HepG2 (cell line): Measurements from ENCODE around the gene CCL17. TPM values are rescaled to one million over a fixed set of nuclear protein-coding genes. Genes with fewer than 3 reads are reported as not detected.
A peak's percentile ranks its signal among the peaks of the same experiment; 100 is the strongest.

Experiments used
- ATAC-seq: fragments of 200-7000 bp; cut with Tn5 transposase; 3 replicates; pipeline ENCODE4 v1.9.1; 2020; ENCODE audit warnings: mild to moderate bottlenecking, moderate library complexity
- BruUV-seq: library from RNA; stranded (reverse); fragments of 400-500 nt; replicated peaks from 2 replicates; lab custom pipeline; 2021; lab: Mats Ljungman, UMichigan
- CTCF ChIA-PET: fragments of 300-600 bp; formaldehyde crosslinking; extraction: SDS; loops from one replicate; lab custom pipeline; 2021; ENCODE audit warnings: low total read pairs, inconsistent platforms, low intra/inter-chr PET ratio; lab: Yijun Ruan, JAX
- POLR2A ChIA-PET: fragments of 350-600 bp; sonication (Branson Sonifier 250); formaldehyde crosslinking; loops from one replicate; lab custom pipeline; 2020; ENCODE audit warnings: antibody characterized with exemption, inconsistent platforms; lab: Yijun Ruan, JAX
- DNase-seq: peaks from one replicate; pipeline ENCODE4 v3.0.0-alpha.2; 2015; ENCODE audit warnings: low spot score
- FAIRE-seq: peaks from 3 replicates; lab custom pipeline; 2011; peaks lifted over from hg19 to GRCh38; lab: Jason Lieb, UNC
- H2AFZ ChIP-seq: one replicate; pipeline ENCODE4 v1.6.1; 2011; ENCODE audit warnings: low read length, inconsistent platforms
- H3K27ac ChIP-seq: fragments of 300-600 bp; 3 replicates; pipeline ENCODE4 v1.8.0; 2011; ENCODE audit warnings: mixed run types, mild to moderate bottlenecking, mixed read lengths, low read length, inconsistent platforms; ENCODE audit not compliant: insufficient read depth; ENCODE audit errors: extremely low read length
- H3K27me3 ChIP-seq, 2 experiments: fragments of 200-600 bp in 1 of 2; 2 replicates in 1 of 2; 3 replicates in 1 of 2; pipeline versions ENCODE4 v1.6.0 to v1.8.0; 2011; ENCODE audit warnings: low read length in 2 of 2, mild to moderate bottlenecking in 2 of 2, moderate library complexity in 2 of 2, inconsistent platforms in 1 of 2; ENCODE audit not compliant: insufficient read depth in 2 of 2, control insufficient read depth in 1 of 2
- H3K36me3 ChIP-seq, 2 experiments: fragments of 200-600 bp in 1 of 2; replicated peaks in 1 of 2; 2 replicates in 1 of 2; 3 replicates in 1 of 2; pipeline versions ENCODE4 v1.5.1 to v1.8.0; 2011; ENCODE audit warnings: low read length in 2 of 2, inconsistent platforms in 1 of 2; ENCODE audit not compliant: insufficient read depth in 2 of 2, control insufficient read depth in 1 of 2
- H3K4me1 ChIP-seq: 2 replicates; pipeline ENCODE4 v1.5.1; 2012; ENCODE audit warnings: low read length, inconsistent platforms; ENCODE audit not compliant: insufficient read depth
- H3K4me2 ChIP-seq: 2 replicates; pipeline ENCODE4 v1.6.0; 2011; ENCODE audit warnings: low read depth, low read length, inconsistent platforms
- H3K4me3 ChIP-seq, 3 experiments: fragments of 200-600 bp in 1 of 3; sonication (generic), shearing (Covaris generic) in 1 of 3; replicated peaks in 1 of 3; 2 replicates each; pipeline ENCODE4 v1.5.1; 2011 to 2016; ENCODE audit warnings: low read length in 3 of 3, inconsistent platforms in 2 of 3, low read depth in 2 of 3, mild to moderate bottlenecking in 2 of 3, control low read depth in 1 of 3, mixed read lengths in 1 of 3; ENCODE audit not compliant: insufficient read depth in 1 of 3
- H3K79me2 ChIP-seq: one replicate; pipeline ENCODE4 v1.6.1; 2011; ENCODE audit warnings: low read length, inconsistent platforms; ENCODE audit not compliant: insufficient read depth
- H3K9ac ChIP-seq: 2 replicates; pipeline ENCODE4 v1.6.0; 2011; ENCODE audit warnings: mild to moderate bottlenecking, low read depth, low read length, inconsistent platforms; ENCODE audit not compliant: insufficient read depth
- H3K9me3 ChIP-seq: 2 replicates; pipeline ENCODE4 v1.5.1; 2012; ENCODE audit warnings: mild to moderate bottlenecking, low read length
- H4K20me1 ChIP-seq: 2 replicates; pipeline ENCODE4 v1.6.0; 2011; ENCODE audit warnings: inconsistent platforms, mild to moderate bottlenecking, low read length, moderate library complexity; ENCODE audit not compliant: insufficient read depth
- AKAP8 ChIP-seq: sonication (generic); formaldehyde crosslinking; IDR thresholded peaks from 2 replicates; pipeline ENCODE4 v1.5.1; 2020; ENCODE audit warnings: mild to moderate bottlenecking, missing genetic modification reagents
- CAMTA2 ChIP-seq: sonication (generic); formaldehyde crosslinking; IDR thresholded peaks from 2 replicates; pipeline ENCODE4 v1.4.0; 2020; ENCODE audit warnings: mild to moderate bottlenecking, missing genetic modification reagents, borderline replicate concordance
- FOXK1 ChIP-seq: sonication (generic); formaldehyde crosslinking; IDR thresholded peaks from 2 replicates; pipeline ENCODE4 v1.4.0; 2020; ENCODE audit warnings: low read depth, missing genetic modification reagents, borderline replicate concordance
- FOXO1 ChIP-seq: sonication (generic); formaldehyde crosslinking; IDR thresholded peaks from 2 replicates; pipeline ENCODE4 v1.4.0; 2020; ENCODE audit warnings: missing genetic modification reagents
- HHEX ChIP-seq: IDR thresholded peaks from 2 replicates; pipeline ENCODE4 v1.6.1; 2016; ENCODE audit warnings: control low read depth
- IRF2 ChIP-seq: IDR thresholded peaks from 2 replicates; pipeline ENCODE4 v1.6.1; 2018; ENCODE audit warnings: missing genetic modification reagents, missing compliant biosample characterization
- IRX3 ChIP-seq: sonication (generic); formaldehyde crosslinking; IDR thresholded peaks from 2 replicates; pipeline ENCODE4 v1.8.1; 2023; ENCODE audit warnings: mild to moderate bottlenecking, low read depth, missing genetic modification reagents, borderline replicate concordance
- KDM3A ChIP-seq: IDR thresholded peaks from 2 replicates; pipeline ENCODE4 v1.6.1; 2018; ENCODE audit warnings: low read depth, missing compliant biosample characterization
- ZFP62 ChIP-seq: sonication (generic); formaldehyde crosslinking; IDR thresholded peaks from 2 replicates; pipeline ENCODE4 v1.4.0; 2020; ENCODE audit warnings: missing genetic modification reagents
- ZNF138 ChIP-seq: sonication (generic); formaldehyde crosslinking; IDR thresholded peaks from 2 replicates; pipeline ENCODE4 v1.5.0; 2020; ENCODE audit warnings: mild to moderate bottlenecking, low read depth, missing genetic modification reagents
- ZNF20 ChIP-seq: sonication (generic); formaldehyde crosslinking; IDR thresholded peaks from 2 replicates; pipeline ENCODE4 v1.4.0; 2020; ENCODE audit warnings: mild to moderate bottlenecking, moderate library complexity, missing genetic modification reagents
- ZNF253 ChIP-seq: sonication (generic); formaldehyde crosslinking; IDR thresholded peaks from 2 replicates; pipeline ENCODE4 v1.8.0; 2022; ENCODE audit warnings: mild to moderate bottlenecking, missing genetic modification reagents, borderline replicate concordance
- ZNF614 ChIP-seq: IDR thresholded peaks from 2 replicates; pipeline ENCODE4 v1.6.1; 2018; ENCODE audit warnings: missing biosample characterization, missing genetic modification reagents, inconsistent platforms, borderline replicate concordance
- ZNF629 ChIP-seq: sonication (generic); formaldehyde crosslinking; conservative IDR thresholded peaks from 2 replicates; pipeline ENCODE4 v1.5.0; 2020; ENCODE audit warnings: missing genetic modification reagents
- WGBS: methylation state at CpG from one replicate; pipeline ENCODE4 v1.1.6; 2017; ENCODE audit warnings: low lambda C conversion rate; 5-methylcytosine and 5-hydroxymethylcytosine counted together
- in situ Hi-C: cut with HindIII; loops from 2 replicates; pipeline ENCODE4 v1.10.0; 2017; ENCODE audit warnings: low pct_unique_long_range_greater_than_20kb; ENCODE audit not compliant: extremely low pct_ligation_motif_present
- intact Hi-C: fragments of 100-400 bp; cut with micrococcal nuclease; formaldehyde crosslinking; loops from one replicate; pipeline ENCODE4 v1.10.0; 2022; ENCODE audit not compliant: unreplicated experiment
- polyA plus RNA-seq, 8 experiments: library from polyadenylated mRNA; depleted of rRNA in 3 of 8; stranded (reverse) in 7 of 8; unstranded in 1 of 8; fragments of >200 nt; fragmentation: Illumina TruSeq in 4 of 8; extraction: Trizol in 4 of 8; gene quantifications; 2 replicates each; pipeline versions ENCODE4 v1.2.1 to v1.2.3, GENCODE V29; 2011 to 2016; ENCODE audit warnings: low read depth in 4 of 8, missing spikeins in 1 of 8, mixed read lengths in 1 of 8; ENCODE audit not compliant: insufficient read depth in 1 of 8
- total RNA-seq, 5 experiments: library from RNA; depleted of rRNA; stranded (reverse); fragments of >200 nt; fragmentation: Illumina TruSeq; extraction: Trizol; gene quantifications; 2 replicates each; pipeline ENCODE4 v1.2.3, GENCODE V29; 2016; ENCODE audit warnings: low read depth in 1 of 5
- TF ChIP-seq, protein P1 (sequence below): sonication (generic); formaldehyde crosslinking; IDR thresholded peaks from 2 replicates; pipeline ENCODE4 v1.4.0; 2020; ENCODE audit warnings: missing genetic modification reagents, low read depth, mild to moderate bottlenecking, borderline replicate concordance
- TF ChIP-seq, protein P2 (sequence below): sonication (generic); formaldehyde crosslinking; IDR thresholded peaks from 2 replicates; pipeline ENCODE4 v1.8.0; 2022; ENCODE audit warnings: mild to moderate bottlenecking, missing genetic modification reagents; ENCODE audit not compliant: insufficient replicate concordance
- TF ChIP-seq, protein P3 (sequence below): sonication (generic); formaldehyde crosslinking; IDR thresholded peaks from 2 replicates; pipeline ENCODE4 v1.4.0; 2020; ENCODE audit warnings: missing genetic modification reagents
- TF ChIP-seq, protein P4 (sequence below): IDR thresholded peaks from 2 replicates; pipeline ENCODE4 v1.6.1; 2012; ENCODE audit warnings: low read depth, low read length, improper control_type of control experiment

CCL17 gene
- total and polyA plus RNA-seq, 2 of the 13 experiments (the other 11 are each of a cell fraction or from before 2014, with no cell fraction given): not detected

DNA sequence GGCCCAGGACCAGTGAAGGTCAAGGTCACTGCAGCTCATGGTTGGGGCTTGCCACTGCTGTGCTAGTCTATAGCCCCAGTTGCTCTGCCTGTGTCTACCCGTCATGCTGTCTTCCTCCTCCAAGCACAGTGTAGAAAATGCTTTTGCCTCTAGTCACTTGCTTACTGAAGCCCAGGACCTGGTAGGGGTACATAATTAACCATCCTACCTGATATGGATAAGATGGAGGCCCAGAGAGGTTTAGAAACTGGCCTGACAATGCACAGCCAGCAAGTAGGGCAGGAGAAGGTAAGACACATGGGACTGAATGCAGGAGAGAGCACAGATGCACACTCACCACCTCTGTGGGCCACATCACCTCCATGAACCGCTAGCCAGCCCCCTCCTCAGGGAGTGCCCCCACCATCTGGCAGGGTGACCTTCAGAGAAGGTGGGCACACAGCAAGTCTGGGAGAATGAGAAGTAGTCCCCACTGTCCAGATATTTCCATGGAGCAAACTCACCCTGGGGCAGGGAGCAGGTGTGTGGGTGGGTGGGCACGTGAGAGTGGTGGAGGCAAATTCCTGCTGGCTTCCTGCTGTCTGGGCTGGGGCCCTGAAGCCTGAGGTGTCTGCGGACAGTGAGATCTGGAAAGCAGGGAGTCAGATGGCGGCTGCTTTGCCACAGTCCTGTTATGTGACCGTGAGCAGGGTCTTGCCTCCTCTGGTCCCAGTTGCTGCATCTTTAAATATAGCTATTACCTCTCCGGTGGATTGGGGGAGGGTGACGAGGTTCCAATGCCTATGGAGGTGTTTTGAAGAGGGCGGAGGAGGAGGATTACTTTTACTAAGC, 31.2 kb upstream of the CCL17 start:
- BruUV-seq: TSS peak; percentile 62
- peak overlapping the region; percentile 98 for H3K4me2 ChIP-seq
- H4K20me1 ChIP-seq: peaks cover 9% of the 10 kb centered on the region; the same call in 1 of the 2 replicates
- 11% methylated on average over 9 of the region's 9 CpGs for WGBS
- no peaks in the 10 kb centered on the region for H3K9me3 ChIP-seq
- CTCF ChIA-PET: interaction anchor here (2.3 kb wide), 1 partner anchor 44 kb away, joined by 7 read pairs; no protein-coding TSS in a partner anchor
- peak overlapping the region; percentile 99 for H3K27ac ChIP-seq
- peak overlapping the region; percentile 81 to 95 (median 84) for H3K4me3 ChIP-seq
- intact Hi-C loops: loop anchor here (2.0 kb wide), 1 partner anchor 43 kb away; no protein-coding TSS in a partner anchor
- peaks cover 50% of the 10 kb centered on the region for H3K79me2 ChIP-seq
- in situ Hi-C loops: loop anchor here (5.0 kb wide), 1 partner anchor 71 kb away; no protein-coding TSS in a partner anchor
- POLR2A ChIA-PET: interaction anchor here (0.6 to 7.7 kb wide), 53 partner anchors 8 to 766 kb away, joined by 3 to 303 read pairs (median 7); partner anchors contain the start of genes ARL2BP, CCL17, CETP and CIAPIN1
- peak; percentile 69 for ATAC-seq
- DNase-seq: peak; percentile 43
- FAIRE-seq: peak; percentile 64
- H3K36me3 ChIP-seq: peaks cover 3 to 11% of the 10 kb centered on the region in 2 experiments; a peak in 2 of 5 replicates
- peak overlapping the region; percentile 96 for H3K9ac ChIP-seq
- peaks cover 70% of the 10 kb centered on the region for H3K4me1 ChIP-seq
- H2AFZ ChIP-seq: no peak overlapping the region
- H3K27me3 ChIP-seq: no peaks in the 10 kb centered on the region; a peak in 1 of 5 replicates
- TF ChIP-seq ZNF138 (CRISPR knock-in tag): peak; percentile 65; the same call in 1 of the 2 replicates
- TF ChIP-seq FOXO1 (CRISPR knock-in tag): peak; percentile 100; the same call in 1 of the 2 replicates
- TF ChIP-seq, protein P1, sequence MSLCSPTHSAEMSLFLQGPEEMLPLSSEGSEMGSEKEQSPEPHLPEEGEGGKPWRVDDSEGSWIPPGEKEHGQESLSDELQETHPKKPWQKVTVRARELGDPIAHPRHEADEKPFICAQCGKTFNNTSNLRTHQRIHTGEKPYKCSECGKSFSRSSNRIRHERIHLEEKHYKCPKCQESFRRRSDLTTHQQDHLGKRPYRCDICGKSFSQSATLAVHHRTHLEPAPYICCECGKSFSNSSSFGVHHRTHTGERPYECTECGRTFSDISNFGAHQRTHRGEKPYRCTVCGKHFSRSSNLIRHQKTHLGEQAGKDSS (CRISPR knock-in tag): peak; percentile 79; the same call in 1 of the 2 replicates
- TF ChIP-seq, protein P2, sequence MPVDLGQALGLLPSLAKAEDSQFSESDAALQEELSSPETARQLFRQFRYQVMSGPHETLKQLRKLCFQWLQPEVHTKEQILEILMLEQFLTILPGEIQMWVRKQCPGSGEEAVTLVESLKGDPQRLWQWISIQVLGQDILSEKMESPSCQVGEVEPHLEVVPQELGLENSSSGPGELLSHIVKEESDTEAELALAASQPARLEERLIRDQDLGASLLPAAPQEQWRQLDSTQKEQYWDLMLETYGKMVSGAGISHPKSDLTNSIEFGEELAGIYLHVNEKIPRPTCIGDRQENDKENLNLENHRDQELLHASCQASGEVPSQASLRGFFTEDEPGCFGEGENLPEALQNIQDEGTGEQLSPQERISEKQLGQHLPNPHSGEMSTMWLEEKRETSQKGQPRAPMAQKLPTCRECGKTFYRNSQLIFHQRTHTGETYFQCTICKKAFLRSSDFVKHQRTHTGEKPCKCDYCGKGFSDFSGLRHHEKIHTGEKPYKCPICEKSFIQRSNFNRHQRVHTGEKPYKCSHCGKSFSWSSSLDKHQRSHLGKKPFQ (CRISPR knock-in tag): peak; percentile 71
- no peak; the same call in 1 of the 2 replicates for TF ChIP-seq CAMTA2 (CRISPR knock-in tag)
- peak; percentile 86 for TF ChIP-seq HHEX (CRISPR knock-in tag)
- TF ChIP-seq ZFP62: 0 out of 2 replicates have a peak, but pooled peaks have one; percentile 25
- TF ChIP-seq IRX3: 0 out of 2 replicates have a peak, but pooled peaks have one; percentile 57
- no peak for TF ChIP-seq ZNF20 (CRISPR knock-in tag)
- peak; percentile 8; the same call in 1 of the 2 replicates for TF ChIP-seq ZNF253 (CRISPR knock-in tag)
- peak; percentile 83 for TF ChIP-seq IRF2
- TF ChIP-seq KDM3A (CRISPR knock-in tag): 0 out of 2 replicates have a peak, but pooled peaks have one; percentile 71
- peak; percentile 91; the same call in 1 of the 2 replicates for TF ChIP-seq ZNF614
- TF ChIP-seq, protein P3, sequence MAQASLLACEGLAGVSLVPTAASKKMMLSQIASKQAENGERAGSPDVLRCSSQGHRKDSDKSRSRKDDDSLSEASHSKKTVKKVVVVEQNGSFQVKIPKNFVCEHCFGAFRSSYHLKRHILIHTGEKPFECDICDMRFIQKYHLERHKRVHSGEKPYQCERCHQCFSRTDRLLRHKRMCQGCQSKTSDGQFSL (CRISPR knock-in tag): 0 out of 2 replicates have a peak, but pooled peaks have one; percentile 48
- TF ChIP-seq ZNF629: 0 out of 2 replicates have a peak, but pooled peaks have one; percentile 41
- TF ChIP-seq, protein P4, sequence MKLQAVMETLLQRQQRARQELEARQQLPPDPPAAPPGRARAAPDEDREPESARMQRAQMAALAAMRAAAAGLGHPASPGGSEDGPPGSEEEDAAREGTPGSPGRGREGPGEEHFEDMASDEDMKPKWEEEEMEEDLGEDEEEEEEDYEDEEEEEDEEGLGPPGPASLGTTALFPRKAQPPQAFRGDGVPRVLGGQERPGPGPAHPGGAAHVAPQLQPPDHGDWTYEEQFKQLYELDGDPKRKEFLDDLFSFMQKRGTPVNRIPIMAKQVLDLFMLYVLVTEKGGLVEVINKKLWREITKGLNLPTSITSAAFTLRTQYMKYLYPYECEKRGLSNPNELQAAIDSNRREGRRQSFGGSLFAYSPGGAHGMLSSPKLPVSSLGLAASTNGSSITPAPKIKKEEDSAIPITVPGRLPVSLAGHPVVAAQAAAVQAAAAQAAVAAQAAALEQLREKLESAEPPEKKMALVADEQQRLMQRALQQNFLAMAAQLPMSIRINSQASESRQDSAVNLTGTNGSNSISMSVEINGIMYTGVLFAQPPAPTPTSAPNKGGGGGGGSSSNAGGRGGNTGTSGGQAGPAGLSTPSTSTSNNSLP: no peak; the same call in 1 of the 2 replicates
- TF ChIP-seq FOXK1 (CRISPR knock-in tag): peak; percentile 96
- 0 out of 2 replicates have a peak, but pooled peaks have one; percentile 10 for TF ChIP-seq AKAP8 (CRISPR knock-in tag)
